Measurements from ENCODE around the gene PAIP2. TPM values are rescaled to one million over a fixed set of nuclear protein-coding genes. Genes with fewer than 3 reads are reported as not detected.

Gene PAIP2
- total RNA-seq, 1 experiment from 2014 or later: 95.0 TPM

- H3K4me1 ChIP-seq (ENCODE audit: insufficient read depth, low read length, poor library complexity, severe bottlenecking): no peaks in the 10 kb centered on the region
- POLR2A ChIA-PET (ENCODE audit: low non-redundant PET): no interaction called here
- no TSS peak for BruUV-seq (replicated peaks)
Observed at GRCh38 chr5:139410121-139410992, 68.7 kb downstream of the PAIP2 start.

GRCh38 chr5:139410993-139411828 lies 69.6 kb downstream of the PAIP2 start:
- BruUV-seq (replicated peaks): no TSS peak
- no peak for TF ChIP-seq EZH2 (IDR thresholded peaks at IDR 0.05; ENCODE audit: borderline replicate concordance, low read depth, low read length, poor library complexity, severe bottlenecking)
- intact Hi-C loops (cut with micrococcal nuclease; ENCODE audit: unreplicated experiment): no loop called here
- no peak overlapping the region for H3K27ac ChIP-seq (ENCODE audit: low read depth, low read length, poor library complexity, severe bottlenecking)
- ChIA-PET CTCF (no interaction called here), POLR2A (ENCODE audit: low non-redundant PET) (interaction anchor here (0.6 kb wide), 1 partner anchor 274 kb away, joined by 3 read pairs; no protein-coding TSS in a partner anchor)
- H3K4me3 ChIP-seq (ENCODE audit: low read depth, low read length, poor library complexity, severe bottlenecking): no peak overlapping the region
- H3K36me3 ChIP-seq (ENCODE audit: insufficient read depth, low read length, poor library complexity, severe bottlenecking): no peaks in the 10 kb centered on the region
- no peak for DNase-seq (ENCODE audit: low spot score)
- no peaks in the 10 kb centered on the region for H3K9me3 ChIP-seq (ENCODE audit: low read depth, low read length, poor library complexity, severe bottlenecking)
- no peaks in the 10 kb centered on the region for H3K27me3 ChIP-seq (replicated peaks; ENCODE audit: insufficient read depth, low read depth, low read length, poor library complexity)
- no peaks in the 10 kb centered on the region for H3K4me1 ChIP-seq (ENCODE audit: insufficient read depth, low read length, poor library complexity, severe bottlenecking)

More at GRCh38 chr5:139410121-139410992, 68.7 kb downstream of the PAIP2 start:
- intact Hi-C loops (cut with micrococcal nuclease; ENCODE audit: unreplicated experiment): no loop called here
- H3K27ac ChIP-seq (ENCODE audit: low read depth, low read length, poor library complexity, severe bottlenecking): no peak overlapping the region
- CTCF ChIA-PET: no interaction called here
- no peak overlapping the region for H3K4me3 ChIP-seq (ENCODE audit: low read depth, low read length, poor library complexity, severe bottlenecking)
- no peaks in the 10 kb centered on the region for H3K9me3 ChIP-seq (ENCODE audit: low read depth, low read length, poor library complexity, severe bottlenecking)
- no peaks in the 10 kb centered on the region for H3K27me3 ChIP-seq (replicated peaks; ENCODE audit: insufficient read depth, low read depth, low read length, poor library complexity)
- no peak for DNase-seq (ENCODE audit: low spot score)
- TF ChIP-seq EZH2 (IDR thresholded peaks at IDR 0.05; ENCODE audit: borderline replicate concordance, low read depth, low read length, poor library complexity, severe bottlenecking): no peak
- TF ChIP-seq CTCF (conservative IDR thresholded peaks at IDR 0.05; ENCODE audit: low read depth, low read length): no peak
- H3K36me3 ChIP-seq (ENCODE audit: insufficient read depth, low read length, poor library complexity, severe bottlenecking): no peaks in the 10 kb centered on the region

- Histone ChIP-seq H3K27ac (ENCODE audit: low read depth, low read length, poor library complexity, severe bottlenecking) (no peak overlapping the region), H3K4me1 (ENCODE audit: insufficient read depth, low read length, poor library complexity, severe bottlenecking) (no peaks in the 10 kb centered on the region), H3K36me3 (ENCODE audit: insufficient read depth, low read length, poor library complexity, severe bottlenecking) (no peaks in the 10 kb centered on the region), H3K4me3 (ENCODE audit: low read depth, low read length, poor library complexity, severe bottlenecking) (no peak overlapping the region), H3K9me3 (ENCODE audit: low read depth, low read length, poor library complexity, severe bottlenecking) (no peaks in the 10 kb centered on the region), H3K27me3 (replicated peaks; ENCODE audit: insufficient read depth, low read depth, low read length, poor library complexity) (no peaks in the 10 kb centered on the region)
- no peak for DNase-seq (ENCODE audit: low spot score)
- TF ChIP-seq CTCF (conservative IDR thresholded peaks at IDR 0.05; ENCODE audit: low read depth, low read length): no peak
- no peak for TF ChIP-seq EZH2 (IDR thresholded peaks at IDR 0.05; ENCODE audit: borderline replicate concordance, low read depth, low read length, poor library complexity, severe bottlenecking)
- POLR2A ChIA-PET (ENCODE audit: low non-redundant PET): no interaction called here
- no TSS peak for BruUV-seq (replicated peaks)
- CTCF ChIA-PET: no interaction called here
- intact Hi-C loops (cut with micrococcal nuclease; ENCODE audit: unreplicated experiment): no loop called here
Observed at GRCh38 chr5:139413153-139413552, 71.5 kb downstream of the PAIP2 start.

Data from A673 (cell line).